ENCODE data around the gene RGS7.

DNA sequence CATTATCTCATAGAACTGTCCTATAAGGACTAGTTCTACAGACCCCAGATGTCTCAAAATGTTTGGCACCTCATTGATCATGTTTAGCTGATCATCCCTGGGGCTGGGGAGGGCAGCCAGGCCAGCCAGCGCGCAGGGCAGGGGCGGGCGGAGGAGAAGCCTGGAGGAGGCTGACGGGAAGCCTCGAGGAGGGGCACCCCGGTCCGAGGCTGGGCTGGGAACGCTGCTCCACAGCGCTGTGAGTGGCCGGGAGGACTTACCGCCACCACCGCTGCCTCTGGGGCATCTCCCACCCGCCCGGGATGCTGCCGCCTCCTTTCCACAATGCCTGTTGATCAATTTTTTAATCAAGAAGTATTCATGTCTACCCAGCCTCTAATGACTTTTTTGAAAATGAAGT is 585.6 kb downstream of the RGS7 start:
- TF ChIP-seq, protein P1, sequence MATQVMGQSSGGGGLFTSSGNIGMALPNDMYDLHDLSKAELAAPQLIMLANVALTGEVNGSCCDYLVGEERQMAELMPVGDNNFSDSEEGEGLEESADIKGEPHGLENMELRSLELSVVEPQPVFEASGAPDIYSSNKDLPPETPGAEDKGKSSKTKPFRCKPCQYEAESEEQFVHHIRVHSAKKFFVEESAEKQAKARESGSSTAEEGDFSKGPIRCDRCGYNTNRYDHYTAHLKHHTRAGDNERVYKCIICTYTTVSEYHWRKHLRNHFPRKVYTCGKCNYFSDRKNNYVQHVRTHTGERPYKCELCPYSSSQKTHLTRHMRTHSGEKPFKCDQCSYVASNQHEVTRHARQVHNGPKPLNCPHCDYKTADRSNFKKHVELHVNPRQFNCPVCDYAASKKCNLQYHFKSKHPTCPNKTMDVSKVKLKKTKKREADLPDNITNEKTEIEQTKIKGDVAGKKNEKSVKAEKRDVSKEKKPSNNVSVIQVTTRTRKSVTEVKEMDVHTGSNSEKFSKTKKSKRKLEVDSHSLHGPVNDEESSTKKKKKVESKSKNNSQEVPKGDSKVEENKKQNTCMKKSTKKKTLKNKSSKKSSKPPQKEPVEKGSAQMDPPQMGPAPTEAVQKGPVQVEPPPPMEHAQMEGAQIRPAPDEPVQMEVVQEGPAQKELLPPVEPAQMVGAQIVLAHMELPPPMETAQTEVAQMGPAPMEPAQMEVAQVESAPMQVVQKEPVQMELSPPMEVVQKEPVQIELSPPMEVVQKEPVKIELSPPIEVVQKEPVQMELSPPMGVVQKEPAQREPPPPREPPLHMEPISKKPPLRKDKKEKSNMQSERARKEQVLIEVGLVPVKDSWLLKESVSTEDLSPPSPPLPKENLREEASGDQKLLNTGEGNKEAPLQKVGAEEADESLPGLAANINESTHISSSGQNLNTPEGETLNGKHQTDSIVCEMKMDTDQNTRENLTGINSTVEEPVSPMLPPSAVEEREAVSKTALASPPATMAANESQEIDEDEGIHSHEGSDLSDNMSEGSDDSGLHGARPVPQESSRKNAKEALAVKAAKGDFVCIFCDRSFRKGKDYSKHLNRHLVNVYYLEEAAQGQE (IDR thresholded peaks at IDR 0.05; ENCODE audit: borderline replicate concordance): no peak
- TF ChIP-seq POLR2AphosphoS5 (IDR thresholded peaks at IDR 0.05): no peak
- TF ChIP-seq, protein P2, sequence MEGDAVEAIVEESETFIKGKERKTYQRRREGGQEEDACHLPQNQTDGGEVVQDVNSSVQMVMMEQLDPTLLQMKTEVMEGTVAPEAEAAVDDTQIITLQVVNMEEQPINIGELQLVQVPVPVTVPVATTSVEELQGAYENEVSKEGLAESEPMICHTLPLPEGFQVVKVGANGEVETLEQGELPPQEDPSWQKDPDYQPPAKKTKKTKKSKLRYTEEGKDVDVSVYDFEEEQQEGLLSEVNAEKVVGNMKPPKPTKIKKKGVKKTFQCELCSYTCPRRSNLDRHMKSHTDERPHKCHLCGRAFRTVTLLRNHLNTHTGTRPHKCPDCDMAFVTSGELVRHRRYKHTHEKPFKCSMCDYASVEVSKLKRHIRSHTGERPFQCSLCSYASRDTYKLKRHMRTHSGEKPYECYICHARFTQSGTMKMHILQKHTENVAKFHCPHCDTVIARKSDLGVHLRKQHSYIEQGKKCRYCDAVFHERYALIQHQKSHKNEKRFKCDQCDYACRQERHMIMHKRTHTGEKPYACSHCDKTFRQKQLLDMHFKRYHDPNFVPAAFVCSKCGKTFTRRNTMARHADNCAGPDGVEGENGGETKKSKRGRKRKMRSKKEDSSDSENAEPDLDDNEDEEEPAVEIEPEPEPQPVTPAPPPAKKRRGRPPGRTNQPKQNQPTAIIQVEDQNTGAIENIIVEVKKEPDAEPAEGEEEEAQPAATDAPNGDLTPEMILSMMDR (IDR thresholded peaks at IDR 0.05; ENCODE audit: poor library complexity, severe bottlenecking): no peak
